ENCODE results near the gene IL17RE. TPM values are rescaled to one million over a fixed set of nuclear protein-coding genes. Genes with fewer than 3 reads are reported as not detected.
A peak's percentile ranks its signal among the peaks of the same experiment; 100 is the strongest.

IL17RE gene
- total RNA-seq, 1 experiment from 2014 or later, result 30.6 TPM

GRCh38 chr3:9883706-9884554, 18.7 kb upstream of the IL17RE start:
- Mint-ChIP-seq H3K36me3 (ENCODE audit: insufficient read depth, unreplicated experiment) (peaks cover 5% of the 10 kb centered on the region), H3K9me3 (ENCODE audit: low read depth, unreplicated experiment) (no peaks in the 10 kb centered on the region), H3K27ac (ENCODE audit: unreplicated experiment) (peak overlapping the region; percentile 66), H3K27me3 (ENCODE audit: unreplicated experiment) (no peaks in the 10 kb centered on the region), H3K4me1 (ENCODE audit: low read depth, unreplicated experiment) (peaks cover 30% of the 10 kb centered on the region), H3K4me3 (ENCODE audit: low read depth, unreplicated experiment) (no peak overlapping the region)
- no peak for TF ChIP-seq CTCF (IDR thresholded peaks at IDR 0.05; ENCODE audit: unreplicated experiment)
- CTCF ChIA-PET, result interaction anchor here (0.5 to 1.2 kb wide), 5 partner anchors 14 to 617 kb away, joined by 3 to 8 read pairs (median 3); no protein-coding TSS in a partner anchor
- intact Hi-C loops (cut with micrococcal nuclease; ENCODE audit: unreplicated experiment), result no loop called here
- no TSS peak for BruUV-seq (replicated peaks)
- DNase-seq, result no peak

- Mint-ChIP-seq H3K4me3 (ENCODE audit: low read depth, unreplicated experiment) (no peak overlapping the region), H3K27ac (ENCODE audit: unreplicated experiment) (peak overlapping the region; percentile 66), H3K36me3 (ENCODE audit: insufficient read depth, unreplicated experiment) (peaks cover 5% of the 10 kb centered on the region), H3K9me3 (ENCODE audit: low read depth, unreplicated experiment) (no peaks in the 10 kb centered on the region), H3K4me1 (ENCODE audit: low read depth, unreplicated experiment) (peaks cover 23% of the 10 kb centered on the region), H3K27me3 (ENCODE audit: unreplicated experiment) (no peaks in the 10 kb centered on the region)
- intact Hi-C loops (cut with micrococcal nuclease; ENCODE audit: unreplicated experiment), result no loop called here
- CTCF ChIA-PET, result interaction anchor here (0.5 to 1.2 kb wide), 6 partner anchors 13 to 320 kb away, joined by 3 to 8 read pairs (median 4); no protein-coding TSS in a partner anchor
- BruUV-seq (replicated peaks), result no TSS peak
- peak; percentile 36 for DNase-seq
- no peak for TF ChIP-seq CTCF (IDR thresholded peaks at IDR 0.05; ENCODE audit: unreplicated experiment)
These were observed 18.0 kb upstream of the IL17RE start for GRCh38 chr3:9884555-9885165.

GRCh38 chr3:9886328-9886727, 16.3 kb upstream of the IL17RE start:
- Mint-ChIP-seq H3K4me3 (ENCODE audit: low read depth, unreplicated experiment) (no peak overlapping the region), H3K36me3 (ENCODE audit: insufficient read depth, unreplicated experiment) (peaks cover 12% of the 10 kb centered on the region), H3K4me1 (ENCODE audit: low read depth, unreplicated experiment) (peaks cover 13% of the 10 kb centered on the region), H3K27ac (ENCODE audit: unreplicated experiment) (no peak overlapping the region), H3K9me3 (ENCODE audit: low read depth, unreplicated experiment) (no peaks in the 10 kb centered on the region), H3K27me3 (ENCODE audit: unreplicated experiment) (no peaks in the 10 kb centered on the region)
- DNase-seq, result no peak
- intact Hi-C loops (cut with micrococcal nuclease; ENCODE audit: unreplicated experiment), result no loop called here
- CTCF ChIA-PET, result no interaction called here
- no TSS peak for BruUV-seq (replicated peaks)
- TF ChIP-seq CTCF (IDR thresholded peaks at IDR 0.05; ENCODE audit: unreplicated experiment), result no peak

- no peak for DNase-seq
- Mint-ChIP-seq H3K36me3 (ENCODE audit: insufficient read depth, unreplicated experiment) (peaks cover 20% of the 10 kb centered on the region), H3K27ac (ENCODE audit: unreplicated experiment) (no peak overlapping the region), H3K4me3 (ENCODE audit: low read depth, unreplicated experiment) (no peak overlapping the region), H3K4me1 (ENCODE audit: low read depth, unreplicated experiment) (peaks cover 20% of the 10 kb centered on the region), H3K9me3 (ENCODE audit: low read depth, unreplicated experiment) (peaks cover 2% of the 10 kb centered on the region), H3K27me3 (ENCODE audit: unreplicated experiment) (no peaks in the 10 kb centered on the region)
- intact Hi-C loops (cut with micrococcal nuclease; ENCODE audit: unreplicated experiment), result no loop called here
- no peak for TF ChIP-seq CTCF (IDR thresholded peaks at IDR 0.05; ENCODE audit: unreplicated experiment)
- CTCF ChIA-PET, result interaction anchor here (0.8 kb wide), 1 partner anchor 10 kb away, joined by 3 read pairs; no protein-coding TSS in a partner anchor
- BruUV-seq (replicated peaks), result no TSS peak
These were observed 15.2 kb upstream of the IL17RE start for GRCh38 chr3:9887480-9887879.

Measured in Calu3 (cell line).